ENCODE data around the gene HDGF. TPM values are rescaled to one million over a fixed set of nuclear protein-coding genes. Genes with fewer than 3 reads are reported as not detected.

HDGF gene
- total and polyA plus RNA-seq, 9 of the 15 experiments (the other 6 are each of a cell fraction or from before 2014, with no cell fraction given), result 38.8 to 601 (median 400) TPM

- TF ChIP-seq, protein P1, sequence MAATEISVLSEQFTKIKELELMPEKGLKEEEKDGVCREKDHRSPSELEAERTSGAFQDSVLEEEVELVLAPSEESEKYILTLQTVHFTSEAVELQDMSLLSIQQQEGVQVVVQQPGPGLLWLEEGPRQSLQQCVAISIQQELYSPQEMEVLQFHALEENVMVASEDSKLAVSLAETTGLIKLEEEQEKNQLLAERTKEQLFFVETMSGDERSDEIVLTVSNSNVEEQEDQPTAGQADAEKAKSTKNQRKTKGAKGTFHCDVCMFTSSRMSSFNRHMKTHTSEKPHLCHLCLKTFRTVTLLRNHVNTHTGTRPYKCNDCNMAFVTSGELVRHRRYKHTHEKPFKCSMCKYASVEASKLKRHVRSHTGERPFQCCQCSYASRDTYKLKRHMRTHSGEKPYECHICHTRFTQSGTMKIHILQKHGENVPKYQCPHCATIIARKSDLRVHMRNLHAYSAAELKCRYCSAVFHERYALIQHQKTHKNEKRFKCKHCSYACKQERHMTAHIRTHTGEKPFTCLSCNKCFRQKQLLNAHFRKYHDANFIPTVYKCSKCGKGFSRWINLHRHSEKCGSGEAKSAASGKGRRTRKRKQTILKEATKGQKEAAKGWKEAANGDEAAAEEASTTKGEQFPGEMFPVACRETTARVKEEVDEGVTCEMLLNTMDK (IDR thresholded peaks at IDR 0.05; ENCODE audit: borderline replicate concordance, insufficient read depth, low read depth, low read length, poor library complexity, severe bottlenecking), result no peak
- TF ChIP-seq, protein P2, sequence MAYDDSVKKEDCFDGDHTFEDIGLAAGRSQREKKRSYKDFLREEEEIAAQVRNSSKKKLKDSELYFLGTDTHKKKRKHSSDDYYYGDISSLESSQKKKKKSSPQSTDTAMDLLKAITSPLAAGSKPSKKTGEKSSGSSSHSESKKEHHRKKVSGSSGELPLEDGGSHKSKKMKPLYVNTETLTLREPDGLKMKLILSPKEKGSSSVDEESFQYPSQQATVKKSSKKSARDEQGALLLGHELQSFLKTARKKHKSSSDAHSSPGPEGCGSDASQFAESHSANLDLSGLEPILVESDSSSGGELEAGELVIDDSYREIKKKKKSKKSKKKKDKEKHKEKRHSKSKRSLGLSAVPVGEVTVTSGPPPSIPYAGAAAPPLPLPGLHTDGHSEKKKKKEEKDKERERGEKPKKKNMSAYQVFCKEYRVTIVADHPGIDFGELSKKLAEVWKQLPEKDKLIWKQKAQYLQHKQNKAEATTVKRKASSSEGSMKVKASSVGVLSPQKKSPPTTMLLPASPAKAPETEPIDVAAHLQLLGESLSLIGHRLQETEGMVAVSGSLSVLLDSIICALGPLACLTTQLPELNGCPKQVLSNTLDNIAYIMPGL (CRISPR knock-in tag; IDR thresholded peaks at IDR 0.05), result no peak
- TF ChIP-seq ZNF134 (CRISPR knock-in tag; conservative IDR thresholded peaks at IDR 0.05) (no peak), MEF2D (tag; conservative IDR thresholded peaks at IDR 0.05; ENCODE audit: low read depth) (peak; percentile 74), DNMT1 (IDR thresholded peaks at IDR 0.05) (no peak), SP2 (IDR thresholded peaks at IDR 0.05; ENCODE audit: extremely low read depth, low read depth, low read length, poor library complexity, severe bottlenecking) (no peak), ZBTB1 (CRISPR knock-in tag; IDR thresholded peaks at IDR 0.05; ENCODE audit: borderline replicate concordance, low read depth) (no peak), ZNF140 (CRISPR knock-in tag; IDR thresholded peaks at IDR 0.05) (no peak), HIVEP1 (CRISPR knock-in tag; IDR thresholded peaks at IDR 0.05) (no peak), SMAD4 (CRISPR knock-in tag; conservative IDR thresholded peaks at IDR 0.05) (peak; percentile 75), ZNF707 (CRISPR knock-in tag; conservative IDR thresholded peaks at IDR 0.05) (no peak), LARP7 (IDR thresholded peaks at IDR 0.05) (no peak), ZBED1 (IDR thresholded peaks at IDR 0.05) (no peak), SIRT6 (IDR thresholded peaks at IDR 0.05; ENCODE audit: low read depth, low read length) (no peak), HMG20A (CRISPR knock-in tag; conservative IDR thresholded peaks at IDR 0.05) (no peak), ZNF76 (CRISPR knock-in tag; IDR thresholded peaks at IDR 0.05; ENCODE audit: borderline replicate concordance) (no peak), ESRRB (CRISPR knock-in tag; IDR thresholded peaks at IDR 0.05; ENCODE audit: borderline replicate concordance) (no peak)
- TF ChIP-seq, protein P3, sequence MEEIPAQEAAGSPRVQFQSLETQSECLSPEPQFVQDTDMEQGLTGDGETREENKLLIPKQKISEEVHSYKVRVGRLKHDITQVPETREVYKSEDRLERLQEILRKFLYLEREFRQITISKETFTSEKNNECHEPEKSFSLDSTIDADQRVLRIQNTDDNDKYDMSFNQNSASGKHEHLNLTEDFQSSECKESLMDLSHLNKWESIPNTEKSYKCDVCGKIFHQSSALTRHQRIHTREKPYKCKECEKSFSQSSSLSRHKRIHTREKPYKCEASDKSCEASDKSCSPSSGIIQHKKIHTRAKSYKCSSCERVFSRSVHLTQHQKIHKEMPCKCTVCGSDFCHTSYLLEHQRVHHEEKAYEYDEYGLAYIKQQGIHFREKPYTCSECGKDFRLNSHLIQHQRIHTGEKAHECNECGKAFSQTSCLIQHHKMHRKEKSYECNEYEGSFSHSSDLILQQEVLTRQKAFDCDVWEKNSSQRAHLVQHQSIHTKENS (CRISPR knock-in tag; IDR thresholded peaks at IDR 0.05), result no peak
Observed at GRCh38 chr1:156693848-156694689, 57.4 kb downstream of the HDGF start (continued).

Measured in K562 (cell line).